Mesenchymal stem cell (in vitro differentiated cells and primary cell): ENCODE data around the gene CD47. TPM values are rescaled to one million over a fixed set of nuclear protein-coding genes. Genes with fewer than 3 reads are reported as not detected.

ENCODE experiments used
- DNase-seq: peaks from one replicate; pipeline ENCODE4 v3.0.0-alpha.2; 2013
- H2AFZ ChIP-seq: one replicate; pipeline ENCODE4 v1.6.1; 2013; ENCODE audit warnings: low read depth, mild to moderate bottlenecking, control low read depth, inconsistent platforms, low read length, moderate library complexity
- H2AK5ac ChIP-seq: 2 replicates; pipeline ENCODE4 v1.6.1; 2013; ENCODE audit warnings: low read length, moderate library complexity, mild to moderate bottlenecking, inconsistent platforms; ENCODE audit not compliant: severe bottlenecking
- H2BK120ac ChIP-seq: one replicate; pipeline ENCODE4 v1.6.1; 2013; ENCODE audit warnings: low read depth, mild to moderate bottlenecking, inconsistent platforms, low read length, moderate library complexity
- H2BK12ac ChIP-seq, 2 experiments: one replicate each; pipeline ENCODE4 v1.6.1; 2013; ENCODE audit warnings: inconsistent platforms in 2 of 2, low read length in 2 of 2, mild to moderate bottlenecking in 2 of 2, moderate library complexity in 2 of 2, control low read depth in 1 of 2
- H2BK15ac ChIP-seq: one replicate; pipeline ENCODE4 v1.6.1; 2013; ENCODE audit warnings: mild to moderate bottlenecking, low read depth, inconsistent platforms; ENCODE audit not compliant: poor library complexity, severe bottlenecking
- H2BK5ac ChIP-seq: 2 replicates; pipeline ENCODE4 v1.6.1; 2013; ENCODE audit warnings: low read depth, mild to moderate bottlenecking, low read length, control low read depth, inconsistent platforms; ENCODE audit not compliant: poor library complexity, severe bottlenecking
- H3K14ac ChIP-seq, 2 experiments: one replicate each; pipeline ENCODE4 v1.6.1; 2013; ENCODE audit warnings: inconsistent platforms in 2 of 2, low read length in 2 of 2, control low read depth in 1 of 2, mild to moderate bottlenecking in 1 of 2, moderate library complexity in 1 of 2
- H3K18ac ChIP-seq, 2 experiments: one replicate each; pipeline ENCODE4 v1.6.1; 2013; ENCODE audit warnings: inconsistent platforms in 2 of 2, low read length in 2 of 2, control low read depth in 1 of 2, low read depth in 1 of 2, mild to moderate bottlenecking in 1 of 2
- H3K23ac ChIP-seq, 2 experiments: one replicate each; pipeline ENCODE4 v1.6.1; 2013; ENCODE audit warnings: inconsistent platforms in 2 of 2, low read length in 2 of 2, mild to moderate bottlenecking in 2 of 2, moderate library complexity in 2 of 2, control low read depth in 1 of 2
- H3K27ac ChIP-seq: 2 replicates; pipeline ENCODE4 v1.5.1; 2013; ENCODE audit warnings: mild to moderate bottlenecking, moderate library complexity, low read length, control low read depth, inconsistent platforms; ENCODE audit not compliant: poor library complexity, severe bottlenecking
- H3K27me3 ChIP-seq, 2 experiments: 2 replicates each; pipeline versions ENCODE4 v1.6.1 to v1.7.0; 2013; ENCODE audit warnings: low read length in 2 of 2, mild to moderate bottlenecking in 2 of 2, moderate library complexity in 2 of 2, control low read depth in 1 of 2, inconsistent platforms in 1 of 2; ENCODE audit not compliant: control insufficient read depth in 1 of 2, insufficient read depth in 1 of 2
- H3K36me3 ChIP-seq, 2 experiments: 2 replicates each; pipeline versions ENCODE4 v1.6.1 to v1.7.0; 2013; ENCODE audit warnings: low read length in 2 of 2, control low read depth in 1 of 2, inconsistent platforms in 1 of 2, low read depth in 1 of 2, mild to moderate bottlenecking in 1 of 2; ENCODE audit not compliant: insufficient read depth in 2 of 2, control insufficient read depth in 1 of 2
- H3K4ac ChIP-seq, 2 experiments: one replicate each; pipeline ENCODE4 v1.6.1; 2013; ENCODE audit warnings: inconsistent platforms in 2 of 2, low read length in 2 of 2, mild to moderate bottlenecking in 2 of 2, moderate library complexity in 2 of 2, control low read depth in 1 of 2, low read depth in 1 of 2
- H3K4me1 ChIP-seq: 2 replicates; pipeline ENCODE4 v1.6.1; 2013; ENCODE audit warnings: low read depth, low read length, control low read depth; ENCODE audit not compliant: control insufficient read depth, insufficient read depth
- H3K4me2 ChIP-seq: 2 replicates; pipeline ENCODE4 v1.6.1; 2013; ENCODE audit warnings: low read length, mild to moderate bottlenecking, inconsistent platforms; ENCODE audit not compliant: poor library complexity, severe bottlenecking
- H3K4me3 ChIP-seq, 2 experiments: 2 replicates each; pipeline versions ENCODE4 v1.5.1 to v1.7.0; 2013; ENCODE audit warnings: low read length in 2 of 2, mild to moderate bottlenecking in 2 of 2, control low read depth in 1 of 2, low read depth in 1 of 2; ENCODE audit not compliant: insufficient read depth in 1 of 2
- H3K79me1 ChIP-seq: replicated peaks from 2 replicates; pipeline ENCODE4 v1.6.1; 2013; ENCODE audit warnings: mild to moderate bottlenecking, control low read depth, low read length, inconsistent platforms; ENCODE audit not compliant: poor library complexity, severe bottlenecking
- H3K9ac ChIP-seq: 2 replicates; pipeline ENCODE4 v1.7.0; 2013; ENCODE audit warnings: mild to moderate bottlenecking, low read length, moderate library complexity
- H3K9me3 ChIP-seq: 2 replicates; pipeline ENCODE4 v1.7.0; 2013; ENCODE audit warnings: mild to moderate bottlenecking, low read length; ENCODE audit not compliant: control insufficient read depth
- H4K8ac ChIP-seq: one replicate; pipeline ENCODE4 v1.6.1; 2013; ENCODE audit warnings: inconsistent platforms, mild to moderate bottlenecking, low read length, moderate library complexity
- H4K91ac ChIP-seq: one replicate; pipeline ENCODE4 v1.6.1; 2013; ENCODE audit warnings: mild to moderate bottlenecking, low read length, inconsistent platforms
- WGBS: methylation state at CpG from one replicate; pipeline ENCODE4 v1.1.7; 2013; ENCODE audit warnings: mixed read lengths; 5-methylcytosine and 5-hydroxymethylcytosine counted together
- polyA plus RNA-seq, 2 experiments: library from polyadenylated mRNA; stranded (reverse); fragments of 200-250 nt; gene quantifications; one replicate each; pipeline ENCODE4 v1.2.3, GENCODE V29; 2013

The CD47 gene
- 52.7 TPM for polyA plus RNA-seq (2013, experiment 1 of 2)
- 59.2 TPM for polyA plus RNA-seq (2013, experiment 2 of 2)

GRCh38 chr3:108090701-108091497 is at the start of gene CD47:
CD47 (minus strand) TSS chr3:108091031; CDS start chr3:108090908, 123 bp downstream.
- Histone ChIP-seq H2AK5ac (no peak within 1 kb of the TSS), H3K79me1 (peaks cover 10% of the 10 kb centered on the region), H3K23ac (peak within 1 kb of the TSS in 1 of 2 experiments; percentile 96)

GRCh38 chr3:108137460-108137814 is 46.6 kb upstream of the CD47 start:
- Histone ChIP-seq H3K27me3 (no peaks in the 10 kb centered on the region), H3K14ac (no peak overlapping the region), H3K18ac (no peak overlapping the region), H2BK12ac (no peak overlapping the region), H3K4me2 (no peak overlapping the region), H3K23ac (no peak overlapping the region), H3K9me3 (no peaks in the 10 kb centered on the region), H3K4ac (no peak overlapping the region), H2AFZ (no peak overlapping the region), H3K9ac (no peak overlapping the region), H2BK15ac (no peak overlapping the region), H3K4me1 (no peaks in the 10 kb centered on the region), H3K4me3 (no peak overlapping the region), H2AK5ac (no peak overlapping the region), H2BK120ac (no peak overlapping the region), H3K36me3 (no peaks in the 10 kb centered on the region), H3K79me1 (no peaks in the 10 kb centered on the region), H4K91ac (no peak overlapping the region), H4K8ac (no peak overlapping the region), H2BK5ac (no peak overlapping the region), H3K27ac (no peak overlapping the region)
- 96% methylated on average over 2 of the region's 5 CpGs for WGBS
- DNase-seq = no peak

More at GRCh38 chr3:108090701-108091497, at the start of gene CD47:
- Histone ChIP-seq H3K4me2 (peak within 1 kb of the TSS; percentile 88), H3K4ac (peak within 1 kb of the TSS; percentile 63 to 94), H3K36me3 (peaks cover 0 to 3% of the 10 kb centered on the region in 2 experiments), H4K91ac (peak within 1 kb of the TSS; percentile 83), H3K27me3 (no peaks in the 10 kb centered on the region), H4K8ac (peak within 1 kb of the TSS; percentile 82), H3K4me1 (peaks cover 5% of the 10 kb centered on the region), H2BK120ac (peak within 1 kb of the TSS; percentile 9), H2BK12ac (peak within 1 kb of the TSS in 1 of 2 experiments; percentile 74), H3K9me3 (no peaks in the 10 kb centered on the region), H2BK5ac (no peak within 1 kb of the TSS), H3K9ac (peak within 1 kb of the TSS; percentile 94), H2BK15ac (peak within 1 kb of the TSS; percentile 86), H3K4me3 (peak within 1 kb of the TSS; percentile 94 to 97), H3K18ac (peak within 1 kb of the TSS; percentile 79 to 100), H3K14ac (peak within 1 kb of the TSS; percentile 19 to 100), H3K27ac (no peak within 1 kb of the TSS), H2AFZ (peak within 1 kb of the TSS; percentile 98)
- DNase-seq = peak; percentile 89
- WGBS = 1% methylated on average over 73 of the region's 106 CpGs

- H3K27ac ChIP-seq = no peak overlapping the region
- H4K8ac ChIP-seq = no peak overlapping the region
- H2AFZ ChIP-seq = no peak overlapping the region
- H3K4me3 ChIP-seq = no peak overlapping the region
- no peak overlapping the region for H3K9ac ChIP-seq
- H3K4me1 ChIP-seq = peaks cover 3% of the 10 kb centered on the region
- no peaks in the 10 kb centered on the region for H3K9me3 ChIP-seq
- 96% methylated on average over 8 of the region's 13 CpGs for WGBS
- no peak overlapping the region for H2AK5ac ChIP-seq
- no peak overlapping the region for H3K18ac ChIP-seq
- H3K79me1 ChIP-seq = no peaks in the 10 kb centered on the region
- H4K91ac ChIP-seq = no peak overlapping the region
- no peak overlapping the region for H2BK12ac ChIP-seq
- no peak overlapping the region for H2BK120ac ChIP-seq
- DNase-seq = no peak
- H3K14ac ChIP-seq = no peak overlapping the region
- H3K4me2 ChIP-seq = no peak overlapping the region
- H3K23ac ChIP-seq = no peak overlapping the region
- no peaks in the 10 kb centered on the region for H3K36me3 ChIP-seq
- H3K27me3 ChIP-seq = no peaks in the 10 kb centered on the region
- no peak overlapping the region for H3K4ac ChIP-seq
- no peak overlapping the region for H2BK15ac ChIP-seq
- no peak overlapping the region for H2BK5ac ChIP-seq
Measured at GRCh38 chr3:108136561-108137459, 46.0 kb upstream of the CD47 start.

GRCh38 chr3:108134555-108134880 is 43.7 kb upstream of the CD47 start:
- H2BK15ac ChIP-seq = no peak overlapping the region
- no peak overlapping the region for H3K4me3 ChIP-seq
- H4K91ac ChIP-seq = no peak overlapping the region
- no peak overlapping the region for H2AFZ ChIP-seq
- H3K9me3 ChIP-seq = no peaks in the 10 kb centered on the region
- no peak overlapping the region for H3K18ac ChIP-seq
- H3K79me1 ChIP-seq = no peaks in the 10 kb centered on the region
- no peak for DNase-seq
- no peak overlapping the region for H3K4me2 ChIP-seq
- H3K4me1 ChIP-seq = peaks cover 6% of the 10 kb centered on the region
- H3K4ac ChIP-seq = no peak overlapping the region
- no peak overlapping the region for H3K23ac ChIP-seq
- H3K27me3 ChIP-seq = no peaks in the 10 kb centered on the region
- no peak overlapping the region for H3K9ac ChIP-seq
- no peak overlapping the region for H3K27ac ChIP-seq
- H2BK12ac ChIP-seq = no peak overlapping the region
- H3K14ac ChIP-seq = no peak overlapping the region
- no peak overlapping the region for H2BK120ac ChIP-seq
- no CpG with 5 or more reads among the region's 1 CpG for WGBS
- no peak overlapping the region for H2BK5ac ChIP-seq
- no peak overlapping the region for H4K8ac ChIP-seq
- no peak overlapping the region for H2AK5ac ChIP-seq
- no peaks in the 10 kb centered on the region for H3K36me3 ChIP-seq
